ENCODE data around the gene ALDH8A1.

ALDH8A1 gene

DNA sequence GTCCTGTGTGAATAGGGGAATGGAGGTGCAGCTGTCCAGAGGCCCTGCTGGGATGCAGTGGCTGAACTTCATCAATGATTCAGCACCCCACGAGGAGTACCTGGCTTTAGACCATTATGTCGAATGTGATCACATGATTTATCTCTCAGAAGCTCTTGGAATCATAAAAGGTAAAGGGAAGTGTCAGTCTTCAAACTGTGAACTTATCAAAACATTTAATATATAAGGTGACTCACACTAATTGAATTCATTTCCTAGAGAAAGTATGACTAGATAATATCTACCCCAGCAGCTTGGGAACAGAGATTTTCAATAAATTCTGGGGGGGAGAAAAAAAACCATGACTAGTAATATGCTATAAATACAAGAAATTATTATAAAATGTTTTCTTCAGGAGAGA is 29.5 kb downstream of the ALDH8A1 start:
- no peak overlapping the region for H3K27ac ChIP-seq (ENCODE audit: low read depth, low read length, poor library complexity, severe bottlenecking)
- H3K4me1 ChIP-seq (ENCODE audit: insufficient read depth, low read length, severe bottlenecking) = no peaks in the 10 kb centered on the region
- H3K27me3 ChIP-seq (ENCODE audit: insufficient read depth, low read length) = no peaks in the 10 kb centered on the region
- no peaks in the 10 kb centered on the region for H4K20me1 ChIP-seq (ENCODE audit: insufficient read depth, low read length)
- H3K9ac ChIP-seq (ENCODE audit: low read length) = no peak overlapping the region
- no peak overlapping the region for H3K4me2 ChIP-seq (ENCODE audit: low read length)
- no peaks in the 10 kb centered on the region for H3F3A ChIP-seq (ENCODE audit: insufficient read depth, low read length)
- H3K79me2 ChIP-seq (ENCODE audit: insufficient read depth, low read length) = no peaks in the 10 kb centered on the region
- no peaks in the 10 kb centered on the region for H3K9me3 ChIP-seq (ENCODE audit: low read length)
- TF ChIP-seq, protein P1, sequence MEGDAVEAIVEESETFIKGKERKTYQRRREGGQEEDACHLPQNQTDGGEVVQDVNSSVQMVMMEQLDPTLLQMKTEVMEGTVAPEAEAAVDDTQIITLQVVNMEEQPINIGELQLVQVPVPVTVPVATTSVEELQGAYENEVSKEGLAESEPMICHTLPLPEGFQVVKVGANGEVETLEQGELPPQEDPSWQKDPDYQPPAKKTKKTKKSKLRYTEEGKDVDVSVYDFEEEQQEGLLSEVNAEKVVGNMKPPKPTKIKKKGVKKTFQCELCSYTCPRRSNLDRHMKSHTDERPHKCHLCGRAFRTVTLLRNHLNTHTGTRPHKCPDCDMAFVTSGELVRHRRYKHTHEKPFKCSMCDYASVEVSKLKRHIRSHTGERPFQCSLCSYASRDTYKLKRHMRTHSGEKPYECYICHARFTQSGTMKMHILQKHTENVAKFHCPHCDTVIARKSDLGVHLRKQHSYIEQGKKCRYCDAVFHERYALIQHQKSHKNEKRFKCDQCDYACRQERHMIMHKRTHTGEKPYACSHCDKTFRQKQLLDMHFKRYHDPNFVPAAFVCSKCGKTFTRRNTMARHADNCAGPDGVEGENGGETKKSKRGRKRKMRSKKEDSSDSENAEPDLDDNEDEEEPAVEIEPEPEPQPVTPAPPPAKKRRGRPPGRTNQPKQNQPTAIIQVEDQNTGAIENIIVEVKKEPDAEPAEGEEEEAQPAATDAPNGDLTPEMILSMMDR (IDR thresholded peaks at IDR 0.05; ENCODE audit: low read length) = no peak
- no peak for TF ChIP-seq EZH2 (IDR thresholded peaks at IDR 0.05; ENCODE audit: borderline replicate concordance, low read length)
- no peaks in the 10 kb centered on the region for H3K9me2 ChIP-seq (ENCODE audit: low read depth, low read length)
- H3K36me3 ChIP-seq (ENCODE audit: insufficient read depth, low read length) = no peaks in the 10 kb centered on the region
- H2AFZ ChIP-seq (ENCODE audit: low read length) = no peak overlapping the region
- no peak overlapping the region for H3K4me3 ChIP-seq (ENCODE audit: low read depth, low read length, poor library complexity, severe bottlenecking)

DNA sequence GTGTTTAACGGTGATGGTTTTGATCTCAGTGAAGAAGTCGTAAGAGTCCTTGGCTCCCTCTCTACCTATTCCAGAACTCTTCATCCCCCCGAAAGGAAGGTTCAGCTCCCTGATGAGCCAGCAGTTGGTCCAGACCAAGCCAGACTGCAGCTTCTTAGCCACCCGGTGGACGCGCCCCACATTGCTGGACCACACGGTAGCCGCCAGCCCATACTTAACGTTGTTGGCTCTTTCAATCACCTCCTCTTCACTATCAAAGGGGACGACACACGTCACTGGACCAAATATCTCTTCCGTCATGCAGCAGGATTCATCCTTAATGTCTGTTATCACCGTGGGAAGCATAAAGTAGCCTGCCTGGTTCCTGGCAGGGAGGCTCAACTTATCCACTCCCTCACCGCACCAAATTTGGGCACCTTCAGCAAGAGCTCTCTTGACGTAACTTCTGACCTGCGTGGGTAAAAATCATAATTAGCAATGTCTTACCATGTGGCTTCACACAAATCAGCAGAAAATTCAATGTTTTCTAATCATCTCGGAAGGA is 31.4 kb downstream of the ALDH8A1 start:
- no peak overlapping the region for H2AFZ ChIP-seq (ENCODE audit: low read length)
- H3K9ac ChIP-seq (ENCODE audit: low read length) = no peak overlapping the region
- TF ChIP-seq, protein P1 (IDR thresholded peaks at IDR 0.05; ENCODE audit: low read length) = no peak
- TF ChIP-seq EZH2 (IDR thresholded peaks at IDR 0.05; ENCODE audit: borderline replicate concordance, low read length) = no peak

DNA sequence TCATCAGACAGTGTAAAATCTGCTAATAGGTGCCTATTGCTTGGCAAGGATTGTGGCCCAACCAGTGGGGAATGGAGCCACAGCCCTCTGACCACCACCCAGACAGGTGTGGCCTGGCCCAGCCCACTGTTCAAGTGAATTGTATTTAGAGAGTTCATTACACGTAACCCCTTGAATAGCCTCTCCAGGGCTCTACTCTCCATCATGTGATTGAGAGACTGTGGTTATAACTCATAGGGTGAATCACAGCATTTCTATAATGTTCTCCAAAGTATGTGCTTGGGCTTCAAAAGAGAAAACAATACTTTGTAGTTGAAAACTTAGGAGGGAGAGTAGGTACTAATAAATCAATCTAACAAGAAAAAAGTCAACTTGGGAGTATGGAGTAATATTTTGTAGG is 38.4 kb downstream of the ALDH8A1 start:
- H2AFZ ChIP-seq (ENCODE audit: low read length) = no peak overlapping the region

More for the DNA sequence above, 31.4 kb downstream of the ALDH8A1 start:
- no peak overlapping the region for H3K4me2 ChIP-seq (ENCODE audit: low read length)
- H3K9me3 ChIP-seq (ENCODE audit: low read length) = no peaks in the 10 kb centered on the region
- no peaks in the 10 kb centered on the region for H3F3A ChIP-seq (ENCODE audit: insufficient read depth, low read length)
- no peaks in the 10 kb centered on the region for H3K9me2 ChIP-seq (ENCODE audit: low read depth, low read length)
- H3K79me2 ChIP-seq (ENCODE audit: insufficient read depth, low read length) = no peaks in the 10 kb centered on the region
- H3K4me3 ChIP-seq (ENCODE audit: low read depth, low read length, poor library complexity, severe bottlenecking) = no peak overlapping the region
- H4K20me1 ChIP-seq (ENCODE audit: insufficient read depth, low read length) = no peaks in the 10 kb centered on the region
- no peaks in the 10 kb centered on the region for H3K36me3 ChIP-seq (ENCODE audit: insufficient read depth, low read length)
- H3K27me3 ChIP-seq (ENCODE audit: insufficient read depth, low read length) = no peaks in the 10 kb centered on the region
- no peaks in the 10 kb centered on the region for H3K4me1 ChIP-seq (ENCODE audit: insufficient read depth, low read length, severe bottlenecking)
- no peak overlapping the region for H3K27ac ChIP-seq (ENCODE audit: low read depth, low read length, poor library complexity, severe bottlenecking)

More for the DNA sequence above, 38.4 kb downstream of the ALDH8A1 start:
- Histone ChIP-seq H3K9ac (ENCODE audit: low read length) (no peak overlapping the region), H3K4me3 (ENCODE audit: low read depth, low read length, poor library complexity, severe bottlenecking) (no peak overlapping the region), H4K20me1 (ENCODE audit: insufficient read depth, low read length) (no peaks in the 10 kb centered on the region), H3K79me2 (ENCODE audit: insufficient read depth, low read length) (no peaks in the 10 kb centered on the region), H3K9me3 (ENCODE audit: low read length) (no peaks in the 10 kb centered on the region), H3K4me2 (ENCODE audit: low read length) (no peak overlapping the region), H3K4me1 (ENCODE audit: insufficient read depth, low read length, severe bottlenecking) (no peaks in the 10 kb centered on the region), H3K9me2 (ENCODE audit: low read depth, low read length) (no peaks in the 10 kb centered on the region), H3F3A (ENCODE audit: insufficient read depth, low read length) (no peaks in the 10 kb centered on the region), H3K27ac (ENCODE audit: low read depth, low read length, poor library complexity, severe bottlenecking) (no peak overlapping the region), H3K27me3 (ENCODE audit: insufficient read depth, low read length) (no peaks in the 10 kb centered on the region), H3K36me3 (ENCODE audit: insufficient read depth, low read length) (no peaks in the 10 kb centered on the region)
- no peak for TF ChIP-seq EZH2 (IDR thresholded peaks at IDR 0.05; ENCODE audit: borderline replicate concordance, low read length)
- TF ChIP-seq, protein P1 (IDR thresholded peaks at IDR 0.05; ENCODE audit: low read length) = no peak
